ENCODE measurements around the gene MCRIP2.

The MCRIP2 gene

GRCh38 chr16:637081-638018 lies 4.3 kb upstream of the MCRIP2 start:
- no peaks in the 10 kb centered on the region for H3K27me3 ChIP-seq (ENCODE audit: insufficient read depth, low read depth, severe bottlenecking)
- H3K9me3 ChIP-seq (ENCODE audit: severe bottlenecking), result no peaks in the 10 kb centered on the region
- H3K4me3 ChIP-seq (ENCODE audit: low read depth, low read length), result peak overlapping the region; percentile 88
- TF ChIP-seq CTCF (IDR thresholded peaks at IDR 0.05; ENCODE audit: low read depth, low read length), result no peak
- peak overlapping the region; percentile 95 for H3K27ac ChIP-seq
- peak; percentile 89 for DNase-seq
- peaks cover 22% of the 10 kb centered on the region for H3K36me3 ChIP-seq

GRCh38 chr16:638034-638543 lies 3.5 kb upstream of the MCRIP2 start:
- Histone ChIP-seq H3K4me3 (ENCODE audit: low read depth, low read length) (no peak overlapping the region), H3K27me3 (ENCODE audit: insufficient read depth, low read depth, severe bottlenecking) (no peaks in the 10 kb centered on the region), H3K36me3 (peaks cover 16% of the 10 kb centered on the region), H3K27ac (peak overlapping the region; percentile 77), H3K9me3 (ENCODE audit: severe bottlenecking) (no peaks in the 10 kb centered on the region)
- no peak for TF ChIP-seq CTCF (IDR thresholded peaks at IDR 0.05; ENCODE audit: low read depth, low read length)
- DNase-seq, result no peak

- Histone ChIP-seq H3K4me3 (ENCODE audit: low read depth, low read length) (no peak overlapping the region), H3K36me3 (peaks cover 9% of the 10 kb centered on the region), H3K27me3 (ENCODE audit: insufficient read depth, low read depth, severe bottlenecking) (no peaks in the 10 kb centered on the region), H3K27ac (peak overlapping the region; percentile 35), H3K9me3 (ENCODE audit: severe bottlenecking) (no peaks in the 10 kb centered on the region)
- no peak for DNase-seq
- no peak for TF ChIP-seq CTCF (IDR thresholded peaks at IDR 0.05; ENCODE audit: low read depth, low read length)
Observed at GRCh38 chr16:638836-639235, 2.8 kb upstream of the MCRIP2 start.

DNA sequence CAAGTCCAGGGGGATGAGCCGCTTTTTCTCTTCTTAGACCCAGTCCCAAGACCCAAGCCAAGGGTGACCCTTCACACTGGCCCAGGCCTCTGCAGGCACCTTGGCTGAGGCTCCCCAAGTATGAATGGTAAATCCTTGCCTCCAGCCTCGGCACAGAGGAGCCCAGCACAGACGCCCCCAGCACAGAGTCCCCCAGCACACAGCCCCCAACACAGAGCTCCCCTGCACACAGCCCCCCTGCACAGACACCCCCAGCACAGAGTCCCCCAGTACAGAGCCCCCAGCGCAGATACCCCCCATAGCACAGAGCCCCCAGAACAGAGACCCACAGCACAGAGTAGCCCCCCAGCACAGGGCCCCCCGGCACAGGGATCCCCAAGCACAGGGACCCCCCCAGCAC lies 1.0 kb upstream of the MCRIP2 start:
- H3K9me3 ChIP-seq (ENCODE audit: severe bottlenecking), result no peaks in the 10 kb centered on the region
- no peak for TF ChIP-seq CTCF (IDR thresholded peaks at IDR 0.05; ENCODE audit: low read depth, low read length)
- H3K36me3 ChIP-seq, result no peaks in the 10 kb centered on the region; the same call in 1 of the 2 replicates
- H3K4me3 ChIP-seq (ENCODE audit: low read depth, low read length), result no peak overlapping the region; the same call in 1 of the 2 replicates
- no peak for DNase-seq
- no peaks in the 10 kb centered on the region for H3K27me3 ChIP-seq (ENCODE audit: insufficient read depth, low read depth, severe bottlenecking)
- H3K27ac ChIP-seq, result no peak overlapping the region

DNA sequence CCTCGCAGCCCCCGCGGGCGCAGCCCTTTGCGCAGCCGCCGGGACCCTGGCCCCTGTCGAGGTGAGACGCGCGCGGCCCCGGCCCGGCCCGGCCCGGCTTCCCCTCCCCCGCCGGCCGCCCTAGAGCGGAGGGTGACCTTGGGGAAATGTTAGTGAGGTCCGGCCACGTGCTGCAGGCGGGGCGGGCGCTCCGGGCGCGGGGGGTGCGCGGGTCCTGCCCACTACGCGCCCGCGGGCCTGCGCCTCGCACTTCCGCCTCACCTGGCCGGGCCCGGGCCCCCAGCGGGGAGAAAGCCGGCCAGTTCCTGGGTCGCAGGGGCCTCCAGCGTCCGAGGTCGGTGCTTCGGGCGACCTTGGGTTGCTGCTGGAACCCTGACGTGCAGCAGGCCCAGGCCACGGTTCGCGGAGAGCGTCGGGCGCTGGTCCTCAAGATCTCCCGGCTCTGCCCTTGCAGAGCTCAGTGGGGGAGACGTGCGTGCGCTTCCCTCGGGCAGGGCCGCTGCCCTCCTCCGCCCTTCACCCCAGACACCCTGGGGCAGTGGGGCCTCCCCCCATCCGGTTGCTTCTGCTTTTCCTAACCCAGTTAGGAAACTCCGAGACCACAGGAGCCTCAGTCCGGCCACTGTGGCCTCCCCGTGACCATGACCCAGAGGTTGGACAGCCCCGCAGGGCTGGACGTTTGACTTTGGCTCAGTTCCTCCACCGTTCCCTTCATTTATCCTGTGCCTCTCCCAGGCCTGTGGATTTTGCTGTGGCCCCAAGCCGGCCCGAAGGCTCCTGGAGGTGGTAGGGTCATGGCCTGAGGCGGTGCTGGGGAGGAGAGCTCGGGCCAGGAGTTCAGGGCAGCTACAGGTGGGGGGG lies 791 bp downstream of the MCRIP2 start:
- Histone ChIP-seq H3K27me3 (ENCODE audit: insufficient read depth, low read depth, severe bottlenecking) (no peaks in the 10 kb centered on the region), H3K4me3 (ENCODE audit: low read depth, low read length) (peak overlapping the region; percentile 58), H3K9me3 (ENCODE audit: severe bottlenecking) (no peaks in the 10 kb centered on the region), H3K27ac (peak overlapping the region; percentile 27; the same call in 1 of the 2 replicates), H3K36me3 (no peaks in the 10 kb centered on the region; the same call in 1 of the 2 replicates)
- TF ChIP-seq CTCF (IDR thresholded peaks at IDR 0.05; ENCODE audit: low read depth, low read length), result no peak
- peak; percentile 42 for DNase-seq

Measured in WERI-Rb-1 (cell line).